DOHH2 (cell line): ENCODE results near the gene ABCG1.

Experiments
- CTCF ChIP-seq: fragments of 200-600 bp; sonication (generic); IDR thresholded peaks from one replicate; pipeline ENCODE4 v1.5.1; 2014; ENCODE audit warnings: antibody characterized with exemption, mild to moderate bottlenecking, low read depth, low read length; ENCODE audit not compliant: poor library complexity, severe bottlenecking
- EZH2phosphoT487 ChIP-seq: fragments of 200-600 bp; sonication (generic); IDR thresholded peaks from 2 replicates; pipeline ENCODE4 v1.6.1; 2017; ENCODE audit warnings: borderline replicate concordance, mild to moderate bottlenecking, antibody characterized with exemption, low read length, moderate library complexity, mixed read lengths

DNA sequence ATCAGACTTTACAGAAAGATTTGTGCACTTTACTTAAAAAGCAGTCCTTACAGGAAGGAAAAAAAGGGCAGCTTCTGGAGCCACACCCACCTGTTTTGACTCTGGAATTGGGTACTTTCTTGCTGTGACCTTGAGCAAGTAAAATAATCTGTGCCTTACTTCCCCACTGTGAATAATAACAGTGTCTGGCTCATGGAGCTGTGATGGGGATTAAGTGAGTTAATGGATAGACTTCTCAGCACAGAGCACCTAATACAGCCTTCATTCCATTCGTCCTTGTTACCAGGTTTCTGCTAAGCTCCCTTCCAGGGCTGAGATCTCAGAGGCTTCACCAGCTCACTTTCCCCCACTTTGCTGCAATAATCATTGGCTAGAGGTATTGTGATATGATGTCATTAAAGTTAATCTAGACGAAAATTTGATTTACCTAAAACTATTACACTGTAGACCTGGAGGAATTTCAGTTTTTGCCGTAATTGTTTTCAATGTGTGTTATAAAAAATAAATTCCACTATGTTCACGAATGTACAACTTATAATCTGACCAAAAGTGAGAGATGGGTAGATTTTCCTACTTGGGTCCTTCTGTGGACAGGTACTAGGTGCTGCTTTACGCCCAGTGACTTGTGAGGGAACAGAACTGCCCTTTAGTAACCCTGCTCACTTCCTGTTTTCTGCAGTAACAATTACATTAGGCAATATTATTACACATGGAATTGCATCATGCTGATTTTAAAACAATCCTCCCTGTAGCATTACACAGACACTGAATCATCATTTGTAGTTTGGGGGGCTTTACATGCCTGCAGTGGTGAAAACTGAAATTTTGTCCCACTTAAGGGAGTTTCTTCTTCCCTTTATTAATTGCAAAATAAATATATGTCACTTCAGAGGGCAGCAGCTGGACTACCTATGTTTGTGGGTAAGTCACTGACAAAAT lies 19.7 kb upstream of the ABCG1 start:
- no peak for TF ChIP-seq CTCF
- no peak for TF ChIP-seq EZH2phosphoT487
